GM18909 (cell line): ENCODE results near the gene SMKR1.

ENCODE experiments used
- ATAC-seq: cut with Tn5 transposase; IDR thresholded peaks from one replicate; pipeline ENCODE4 v1.9.1; 2021; ENCODE audit warnings: mild to moderate bottlenecking; ENCODE audit not compliant: unreplicated experiment, poor library complexity

Gene SMKR1

GRCh38 chr7:129561677-129562359, 59.5 kb downstream of the SMKR1 start:
- ATAC-seq: no peak
